Neuron (in vitro differentiated cells): Measurements from ENCODE around the gene G6PC1.
"Not testable (repeated sequence)": the region's sequence is repeated elsewhere in the genome, so short reads cannot be mapped to it uniquely, and the experiment has no call there.

Source experiments
- H2AFZ ChIP-seq: one replicate; pipeline ENCODE4 v1.6.1; 2013; ENCODE audit warnings: low read depth, mild to moderate bottlenecking, inconsistent platforms, low read length, moderate library complexity
- H3K27me3 ChIP-seq: one replicate; pipeline ENCODE4 v1.6.1; 2013; ENCODE audit warnings: low read length; ENCODE audit not compliant: insufficient read depth
- H3K36me3 ChIP-seq: one replicate; pipeline ENCODE4 v1.6.1; 2013; ENCODE audit warnings: low read length; ENCODE audit not compliant: insufficient read depth
- H3K4me1 ChIP-seq: one replicate; pipeline ENCODE4 v1.6.1; 2013; ENCODE audit warnings: low read length; ENCODE audit not compliant: insufficient read depth
- H3K4me3 ChIP-seq: 2 replicates; pipeline ENCODE4 v1.5.1; 2013; ENCODE audit warnings: mild to moderate bottlenecking, low read length, moderate library complexity
- H3K9me3 ChIP-seq: one replicate; pipeline ENCODE4 v1.6.1; 2013; ENCODE audit warnings: low read length

Gene G6PC1

DNA sequence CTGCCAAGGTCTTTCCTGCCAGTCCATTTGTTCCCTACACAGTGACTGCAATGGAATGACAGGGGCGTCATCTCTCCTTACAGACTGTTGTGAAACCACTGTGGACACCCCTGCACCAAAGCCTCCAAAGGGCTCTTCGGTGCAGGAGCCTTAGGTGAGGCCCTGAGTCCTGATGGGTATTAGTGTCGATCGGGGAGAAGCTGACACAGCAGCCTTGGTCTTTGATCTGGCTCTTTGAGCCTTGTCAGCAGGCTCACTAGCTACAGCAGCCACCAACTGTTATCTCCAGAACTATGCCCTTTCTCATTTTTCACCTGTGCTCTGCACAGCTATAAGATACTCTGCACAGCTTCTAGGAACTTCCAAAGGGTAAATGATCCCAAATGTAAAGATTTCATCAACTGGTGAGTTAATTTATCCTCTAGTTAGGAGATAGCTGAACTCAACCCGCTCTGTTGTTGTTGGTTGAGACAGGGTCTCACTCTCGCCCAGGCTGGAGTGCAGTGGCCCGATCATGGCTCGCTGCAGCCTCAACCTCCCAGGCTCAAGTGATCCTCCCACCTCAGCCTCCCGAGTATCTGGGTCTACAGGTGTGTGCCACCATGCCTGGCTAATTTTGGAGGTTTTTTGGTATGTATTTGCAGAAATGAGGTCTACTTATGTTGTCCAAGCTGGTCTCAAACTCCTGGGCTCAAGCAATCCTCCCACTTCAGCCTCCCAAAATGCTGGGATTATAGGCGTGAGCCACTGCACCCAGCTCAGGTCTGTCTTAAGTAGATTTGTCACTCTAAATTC is 19.7 kb downstream of the G6PC1 start:
- Histone ChIP-seq H3K4me3 (no peak overlapping the region), H3K36me3 (no peaks in the 10 kb centered on the region), H3K4me1 (no peaks in the 10 kb centered on the region), H2AFZ (no peak overlapping the region), H3K27me3 (peaks cover 18% of the 10 kb centered on the region), H3K9me3 (peaks cover 4% of the 10 kb centered on the region)

DNA sequence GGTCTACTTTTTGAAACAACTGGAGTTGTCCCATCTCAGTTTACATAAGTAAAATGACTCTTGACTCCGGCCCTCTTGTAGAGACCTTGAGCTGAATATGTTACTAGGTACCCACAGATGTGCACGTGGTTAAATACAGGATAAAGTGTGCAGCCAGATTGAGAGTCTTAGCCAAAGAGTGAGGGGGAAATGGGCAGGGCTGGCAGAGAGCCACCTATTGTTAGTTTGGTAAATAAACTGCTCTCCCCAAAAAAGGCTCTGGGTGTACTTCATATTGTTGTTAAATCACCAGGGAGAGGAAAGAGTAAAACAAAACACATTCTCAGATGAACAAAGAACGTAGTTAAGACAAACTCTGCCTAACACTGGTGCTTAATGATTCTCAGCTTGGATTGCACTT is 20.3 kb downstream of the G6PC1 start:
- H3K4me3 ChIP-seq = no peak overlapping the region

DNA sequence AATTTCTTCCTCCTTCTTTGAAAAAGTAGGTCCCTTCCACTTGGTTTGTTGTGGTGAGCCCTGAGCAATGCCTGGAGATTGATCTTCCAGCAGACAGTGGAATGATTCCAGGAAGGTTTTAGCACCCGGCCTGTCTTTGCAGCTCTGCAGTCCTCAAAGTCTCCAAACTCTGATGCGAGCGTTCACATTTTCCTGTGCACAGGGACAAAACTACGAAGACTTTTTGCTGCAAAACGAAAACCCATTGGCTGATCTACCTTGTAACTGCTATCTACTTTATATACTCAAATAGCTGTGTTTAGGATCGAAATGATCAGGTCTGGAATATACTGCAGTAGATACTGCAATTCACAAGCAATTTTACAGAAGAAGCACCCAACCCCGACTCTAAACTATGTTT is 21.7 kb downstream of the G6PC1 start:
- H3K36me3 ChIP-seq = no peaks in the 10 kb centered on the region
- no peaks in the 10 kb centered on the region for H3K4me1 ChIP-seq
- no peaks in the 10 kb centered on the region for H3K9me3 ChIP-seq
- H3K4me3 ChIP-seq = no peak overlapping the region
- H2AFZ ChIP-seq = no peak overlapping the region
- H3K27me3 ChIP-seq = peaks cover 18% of the 10 kb centered on the region

More for the DNA sequence above, 20.3 kb downstream of the G6PC1 start:
- H3K4me1 ChIP-seq = no peaks in the 10 kb centered on the region
- no peaks in the 10 kb centered on the region for H3K36me3 ChIP-seq
- H3K9me3 ChIP-seq = peaks cover 4% of the 10 kb centered on the region
- H2AFZ ChIP-seq = no peak overlapping the region
- peaks cover 18% of the 10 kb centered on the region for H3K27me3 ChIP-seq

DNA sequence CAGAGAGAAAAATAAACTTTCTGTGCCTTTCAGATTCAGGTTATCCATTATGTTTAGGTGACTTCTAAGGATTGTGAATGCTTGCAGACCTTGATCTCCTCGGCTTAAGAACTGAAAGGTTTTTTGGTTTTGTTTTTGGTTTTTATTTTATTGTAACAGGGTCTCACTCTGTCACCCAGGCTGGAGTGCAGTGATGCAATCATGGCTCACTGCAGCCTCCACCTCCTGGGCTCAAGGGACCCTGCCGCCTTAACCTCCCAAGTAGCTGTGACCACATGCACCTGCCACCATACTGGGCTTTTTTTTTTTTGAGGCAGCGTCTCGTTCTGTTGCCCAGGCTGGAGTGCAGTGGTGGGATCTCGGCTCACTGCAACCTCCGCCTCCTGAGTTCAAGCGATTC is 22.9 kb downstream of the G6PC1 start:
- peaks cover 18% of the 10 kb centered on the region for H3K27me3 ChIP-seq
- H3K4me3 ChIP-seq, H3K36me3 ChIP-seq, H3K9me3 ChIP-seq, H3K4me1 ChIP-seq, H2AFZ ChIP-seq: not testable (repeated sequence)

DNA sequence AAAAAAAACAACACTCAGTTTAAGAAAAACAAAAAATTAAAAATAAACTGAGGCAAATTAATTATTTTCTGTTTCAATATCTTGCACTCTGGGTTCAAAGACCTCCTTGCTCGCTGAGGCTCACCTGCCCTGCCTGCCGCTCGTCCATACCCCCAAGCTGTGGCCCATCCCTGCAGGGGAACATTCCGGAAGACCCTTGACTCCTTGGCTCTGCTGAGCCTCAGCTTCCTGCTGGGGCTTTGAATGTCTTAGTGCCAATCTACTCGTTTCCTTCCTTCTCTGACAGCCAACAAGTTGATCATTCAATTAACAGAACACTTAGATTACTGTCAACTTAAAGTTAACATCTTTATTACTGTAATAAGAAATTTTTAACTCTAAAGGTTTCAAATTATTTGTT is 24.3 kb downstream of the G6PC1 start:
- H3K27me3 ChIP-seq = peaks cover 12% of the 10 kb centered on the region

DNA sequence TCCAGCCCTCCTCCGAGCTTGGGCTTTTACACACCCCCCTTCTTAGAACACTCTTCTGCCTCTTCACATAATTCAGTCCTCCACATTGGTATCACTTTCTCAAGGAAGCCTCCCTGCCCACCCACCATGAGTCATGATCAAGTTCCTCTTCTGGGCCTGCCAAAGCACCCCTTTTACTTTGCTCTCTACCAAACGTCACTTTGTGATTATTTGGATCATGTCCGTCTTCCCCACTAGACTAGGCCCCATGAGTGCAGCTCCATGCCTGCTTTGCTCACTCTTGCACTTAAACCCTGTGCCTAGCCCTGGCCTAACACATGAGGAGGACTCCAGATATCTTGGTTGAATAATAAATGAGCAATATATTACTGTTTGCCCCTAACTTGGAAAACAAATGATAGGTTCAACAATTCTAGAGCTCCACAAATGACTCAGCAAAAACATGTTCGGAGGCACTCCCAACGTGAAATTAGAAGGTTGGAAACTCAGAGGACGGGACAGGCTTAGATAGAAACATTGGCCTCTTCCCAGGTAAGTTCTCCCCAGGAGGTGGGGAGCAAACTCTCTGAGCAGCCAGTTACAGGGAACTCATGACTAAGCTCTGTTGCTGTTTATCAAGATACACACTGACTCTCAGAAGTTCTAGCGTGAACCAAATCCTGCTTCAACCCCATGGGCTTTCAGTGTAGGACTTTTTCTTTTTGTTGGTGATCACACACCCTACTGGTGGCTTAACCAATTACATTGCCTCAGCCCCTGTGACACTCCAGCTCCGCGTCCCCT is 28.3 kb downstream of the G6PC1 start:
- H3K27me3 ChIP-seq = no peaks in the 10 kb centered on the region
- no peaks in the 10 kb centered on the region for H3K36me3 ChIP-seq
- H3K4me3 ChIP-seq = no peak overlapping the region
- H3K4me1 ChIP-seq = no peaks in the 10 kb centered on the region
- no peak overlapping the region for H2AFZ ChIP-seq
- H3K9me3 ChIP-seq = no peaks in the 10 kb centered on the region

More for the DNA sequence above, 24.3 kb downstream of the G6PC1 start:
- Histone ChIP-seq H3K4me1 (no peaks in the 10 kb centered on the region), H3K4me3 (no peak overlapping the region), H3K9me3 (no peaks in the 10 kb centered on the region), H2AFZ (no peak overlapping the region), H3K36me3 (no peaks in the 10 kb centered on the region)

DNA sequence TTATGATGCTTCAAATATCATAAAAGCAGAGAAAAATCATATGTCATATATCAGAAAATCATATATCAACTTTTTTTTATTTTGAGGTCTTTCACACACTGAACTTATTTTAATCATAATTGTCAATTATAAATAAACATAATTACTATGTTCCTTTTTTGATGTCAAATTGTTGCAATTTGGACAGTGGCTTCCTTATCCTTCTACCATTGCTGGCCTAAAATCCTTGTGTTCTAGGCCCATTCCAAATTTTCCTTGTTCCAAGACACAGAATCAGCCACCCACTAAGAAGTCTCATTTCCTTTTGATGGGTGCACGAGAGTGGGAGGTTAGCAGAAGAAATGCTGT is 28.9 kb downstream of the G6PC1 start:
- Histone ChIP-seq H3K27me3 (no peaks in the 10 kb centered on the region), H3K4me3 (no peak overlapping the region), H3K36me3 (no peaks in the 10 kb centered on the region), H3K4me1 (no peaks in the 10 kb centered on the region), H3K9me3 (no peaks in the 10 kb centered on the region), H2AFZ (no peak overlapping the region)

DNA sequence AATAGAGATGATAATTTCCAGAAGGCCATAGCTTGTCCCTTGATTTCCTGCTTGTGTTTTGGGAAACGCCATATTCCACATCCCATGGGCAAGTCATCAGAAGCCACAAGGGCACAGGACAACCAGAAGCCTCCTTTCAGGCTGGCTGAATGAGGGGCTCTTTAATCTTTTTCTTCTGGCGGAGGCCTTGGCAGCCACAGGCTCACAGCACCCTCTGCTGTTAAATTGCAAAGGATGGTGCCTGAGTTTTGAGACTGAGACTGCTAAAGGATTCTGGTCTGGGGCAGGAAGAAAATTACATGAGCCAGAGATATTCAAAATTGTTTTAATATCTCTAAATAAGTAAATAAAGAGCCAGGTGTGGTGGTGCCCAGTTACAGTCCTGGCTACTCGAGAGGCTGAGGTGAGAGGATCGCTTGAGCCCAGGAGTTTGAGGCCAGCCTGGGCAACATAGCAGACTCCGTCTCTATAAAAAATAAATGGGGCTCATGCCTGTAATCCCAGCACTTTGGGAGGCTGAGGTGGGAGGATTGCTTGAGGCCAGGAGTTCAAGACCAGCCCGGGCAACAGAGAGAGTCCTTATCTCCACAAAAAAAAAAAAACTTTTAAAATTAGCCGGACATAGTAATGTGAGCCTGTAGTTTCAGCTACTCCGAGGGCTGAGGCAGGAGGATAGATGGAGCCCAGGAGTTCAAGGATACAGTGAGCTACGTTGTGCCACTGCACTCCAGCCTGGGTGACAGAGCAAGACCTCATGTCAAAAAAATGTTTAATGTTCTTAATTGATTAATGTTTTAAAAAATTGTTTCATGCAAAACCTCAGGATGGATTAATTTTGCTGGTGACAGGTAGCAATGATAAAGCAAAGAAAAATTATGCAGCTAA is 37.4 kb downstream of the G6PC1 start:
- Histone ChIP-seq H3K4me3 (no peak overlapping the region), H3K9me3 (no peaks in the 10 kb centered on the region), H3K27me3 (peaks cover 3% of the 10 kb centered on the region), H3K36me3 (no peaks in the 10 kb centered on the region), H3K4me1 (no peaks in the 10 kb centered on the region), H2AFZ (no peak overlapping the region)

DNA sequence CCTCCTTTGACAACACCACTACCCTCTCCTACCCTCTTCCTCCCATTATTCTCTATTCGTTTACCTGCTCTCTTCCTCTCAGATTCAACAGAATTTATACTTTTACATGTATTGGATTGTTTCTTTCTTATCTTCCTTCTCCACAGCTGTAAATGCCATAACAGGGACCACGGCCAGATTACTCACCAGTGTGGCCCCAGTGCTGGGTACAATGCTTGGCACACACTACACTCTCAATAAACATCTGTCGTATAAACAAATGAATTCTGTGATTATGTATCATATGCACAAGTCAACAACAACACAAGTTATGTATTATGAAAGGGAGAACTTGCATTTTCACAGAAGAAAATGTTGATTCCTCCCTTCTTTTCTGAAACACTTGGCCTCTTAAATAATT is 43.6 kb downstream of the G6PC1 start:
- Histone ChIP-seq H3K9me3 (no peaks in the 10 kb centered on the region), H3K4me1 (no peaks in the 10 kb centered on the region), H3K4me3 (no peak overlapping the region)

DNA sequence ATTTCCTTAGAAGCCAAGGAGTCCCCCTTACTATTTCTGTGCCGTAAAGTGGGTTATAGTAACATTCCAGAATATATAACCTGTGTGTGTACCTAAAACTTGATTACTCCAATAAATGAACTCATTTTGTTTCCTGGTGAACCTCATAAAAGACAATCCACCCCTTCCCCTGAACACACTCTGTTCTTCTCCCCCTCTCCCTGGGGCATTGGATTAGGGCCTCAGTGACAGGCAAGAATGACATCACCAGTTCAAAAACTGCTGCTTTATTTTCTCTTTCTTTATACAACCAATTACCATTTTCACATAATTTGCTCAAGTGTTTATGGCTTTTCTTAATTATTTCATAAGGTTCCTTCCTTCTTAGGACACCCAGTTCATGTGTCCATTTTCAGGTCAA is 46.2 kb downstream of the G6PC1 start:
- Histone ChIP-seq H2AFZ (no peak overlapping the region), H3K4me3 (no peak overlapping the region), H3K4me1 (no peaks in the 10 kb centered on the region), H3K36me3 (peaks cover 25% of the 10 kb centered on the region), H3K9me3 (no peaks in the 10 kb centered on the region), H3K27me3 (no peaks in the 10 kb centered on the region)

More for the DNA sequence above, 43.6 kb downstream of the G6PC1 start:
- Histone ChIP-seq H3K27me3 (no peaks in the 10 kb centered on the region), H3K36me3 (peaks cover 3% of the 10 kb centered on the region), H2AFZ (no peak overlapping the region)

DNA sequence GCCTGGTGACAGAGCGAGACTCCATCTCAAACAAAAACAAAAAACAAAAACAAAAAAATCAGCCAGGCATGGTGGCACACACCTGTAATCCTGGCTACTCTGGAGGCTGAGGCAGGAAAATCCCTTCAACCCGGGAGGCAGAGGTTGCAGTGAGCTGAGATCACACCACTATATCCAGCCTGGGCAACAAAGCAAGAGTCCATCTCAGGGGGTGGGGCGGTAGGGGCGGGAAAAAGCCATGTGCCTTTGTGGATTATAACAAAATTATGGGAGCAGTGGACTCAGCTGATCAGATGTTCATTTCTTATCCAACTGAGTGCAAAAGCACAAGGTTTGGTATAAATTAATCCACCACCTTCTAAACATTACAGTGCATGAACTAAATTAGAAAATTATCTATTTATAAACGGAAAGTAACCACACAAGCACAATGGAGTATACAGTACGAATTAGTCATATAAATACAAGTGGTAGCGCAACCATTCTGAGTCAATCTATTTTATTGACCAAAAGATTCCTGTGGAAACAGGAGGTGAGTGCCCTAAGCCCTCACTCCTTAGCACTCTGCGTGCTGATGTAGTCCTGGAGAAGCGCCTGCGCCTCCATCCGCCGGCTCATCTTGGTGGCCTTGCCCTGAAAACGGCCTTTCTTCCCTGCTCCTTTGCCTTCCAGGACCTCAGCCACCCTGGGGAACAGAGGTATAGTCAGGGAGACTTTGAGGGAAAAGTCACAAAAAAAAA is 49.6 kb downstream of the G6PC1 start:
- no peaks in the 10 kb centered on the region for H3K27me3 ChIP-seq
- no peaks in the 10 kb centered on the region for H3K9me3 ChIP-seq
- no peak overlapping the region for H2AFZ ChIP-seq
- H3K4me1 ChIP-seq = no peaks in the 10 kb centered on the region
- no peak overlapping the region for H3K4me3 ChIP-seq
- peaks cover 46% of the 10 kb centered on the region for H3K36me3 ChIP-seq
